OCI-LY7 (cell line): ENCODE data around the gene ARFGAP1.

ENCODE experiments used
- CTCF ChIP-seq: fragments of 200-600 bp; sonication (generic); conservative IDR thresholded peaks from 2 replicates; pipeline ENCODE4 v1.5.1; 2014; ENCODE audit warnings: mild to moderate bottlenecking, antibody characterized with exemption, low read length, moderate library complexity, mixed read lengths
- EZH2phosphoT487 ChIP-seq: fragments of 200-600 bp; sonication (generic); IDR thresholded peaks from 2 replicates; pipeline ENCODE4 v1.6.1; 2018; ENCODE audit warnings: low read depth, borderline replicate concordance, mild to moderate bottlenecking, mixed run types, antibody characterized with exemption, low read length, moderate library complexity, mixed read lengths

- TF ChIP-seq CTCF (no peak), EZH2phosphoT487 (no peak)
Observed at GRCh38 chr20:63292292-63292701, 19.7 kb downstream of the ARFGAP1 start.
